Measurements from ENCODE around the gene LCK. TPM values are rescaled to one million over a fixed set of nuclear protein-coding genes. Genes with fewer than 3 reads are reported as not detected.

Gene LCK
- polyA plus RNA-seq, 1 donor from 2014 or later: not detected

- no peaks in the 10 kb centered on the region for H3K79me2 ChIP-seq (replicated peaks; ENCODE audit: insufficient read depth, low read length)
- TF ChIP-seq MXI1 (conservative IDR thresholded peaks at IDR 0.05; ENCODE audit: poor library complexity, severe bottlenecking) (no peak), SMC3 (conservative IDR thresholded peaks at IDR 0.05; ENCODE audit: poor library complexity) (no peak), EZH2 (IDR thresholded peaks at IDR 0.05; ENCODE audit: borderline replicate concordance, insufficient read depth, low read length, poor library complexity, severe bottlenecking) (no peak), TAF1 (IDR thresholded peaks at IDR 0.05; ENCODE audit: low read depth) (no peak), RAD21 (conservative IDR thresholded peaks at IDR 0.05) (no peak), REST (IDR thresholded peaks at IDR 0.05; ENCODE audit: borderline replicate concordance) (no peak), POLR2AphosphoS5 (IDR thresholded peaks at IDR 0.05) (no peak), EP300 (conservative IDR thresholded peaks at IDR 0.05; ENCODE audit: poor library complexity, severe bottlenecking) (no peak), CTCF (IDR thresholded peaks at IDR 0.05; ENCODE audit: poor library complexity, severe bottlenecking) (no peak)
- H3K9ac ChIP-seq (ENCODE audit: low read length): no peak overlapping the region
- H3K4me2 ChIP-seq (ENCODE audit: low read length): no peak overlapping the region
- H3K9me2 ChIP-seq (ENCODE audit: insufficient read depth, low read length): no peaks in the 10 kb centered on the region
- no peak overlapping the region for H3K27ac ChIP-seq (ENCODE audit: low read length)
- H3K36me3 ChIP-seq (ENCODE audit: insufficient read depth, low read length): no peaks in the 10 kb centered on the region
- H2AFZ ChIP-seq (ENCODE audit: low read depth, low read length): no peak overlapping the region
- H4K20me1 ChIP-seq (ENCODE audit: insufficient read depth): no peaks in the 10 kb centered on the region
- no peaks in the 10 kb centered on the region for H3K27me3 ChIP-seq (ENCODE audit: insufficient read depth, low read depth, low read length)
- no peaks in the 10 kb centered on the region for H3K9me3 ChIP-seq (ENCODE audit: low read length)
- no peaks in the 10 kb centered on the region for H3F3A ChIP-seq (ENCODE audit: insufficient read depth, low read length, poor library complexity, severe bottlenecking)
- H3K4me3 ChIP-seq (ENCODE audit: low read length): no peak overlapping the region
Observed at GRCh38 chr1:32269744-32270143, 18.7 kb downstream of the LCK start.

DNA sequence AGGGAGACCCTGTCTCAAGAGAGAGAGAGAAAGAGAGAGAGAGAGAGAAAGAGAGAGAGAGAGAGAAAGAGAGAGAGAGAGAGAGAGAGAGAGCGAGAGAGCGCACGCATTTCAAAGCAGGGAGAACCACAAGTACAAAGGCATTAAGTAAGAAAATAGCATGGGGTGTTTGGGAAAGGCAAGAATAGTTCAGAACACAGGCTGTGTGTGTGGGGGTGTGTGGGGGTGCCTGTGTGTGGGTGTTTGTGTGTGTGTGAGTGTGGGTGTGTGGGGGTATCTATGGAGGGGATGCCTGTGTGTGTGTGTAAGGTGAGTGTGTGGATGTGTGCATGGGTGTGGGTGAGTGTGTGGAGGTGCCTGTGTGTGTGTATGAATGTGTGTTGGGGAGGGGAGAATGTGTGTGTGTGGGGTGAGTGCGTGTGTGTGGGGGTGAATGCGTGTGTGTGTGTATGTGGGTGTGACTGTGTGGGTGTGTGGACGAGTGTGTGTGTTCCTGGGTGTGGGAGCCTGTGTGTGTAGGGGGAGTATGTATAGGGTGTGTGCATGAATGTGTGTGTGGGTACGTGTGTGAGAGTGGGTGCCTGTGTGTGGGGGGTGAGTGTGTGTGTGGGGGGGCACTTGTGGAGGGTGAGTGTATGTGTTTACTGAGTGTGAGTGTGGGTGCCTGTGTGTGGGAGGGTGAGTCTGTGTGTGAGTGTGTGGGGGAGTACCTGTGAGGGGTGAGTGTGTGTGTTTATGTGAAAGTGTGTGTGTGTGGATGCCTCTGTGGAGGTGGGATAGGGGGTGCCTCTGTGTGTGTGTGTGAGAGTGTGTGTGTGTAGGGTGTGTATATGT lies 21.7 kb downstream of the LCK start:
- Histone ChIP-seq H3K27ac (ENCODE audit: low read length) (no peak overlapping the region), H3F3A (ENCODE audit: insufficient read depth, low read length, poor library complexity, severe bottlenecking) (no peaks in the 10 kb centered on the region)

More for the DNA sequence above, 21.7 kb downstream of the LCK start:
- H3K9me3 ChIP-seq (ENCODE audit: low read length): no peaks in the 10 kb centered on the region
- TF ChIP-seq EZH2 (IDR thresholded peaks at IDR 0.05; ENCODE audit: borderline replicate concordance, insufficient read depth, low read length, poor library complexity, severe bottlenecking) (no peak), SMC3 (conservative IDR thresholded peaks at IDR 0.05; ENCODE audit: poor library complexity) (no peak), CTCF (IDR thresholded peaks at IDR 0.05; ENCODE audit: poor library complexity, severe bottlenecking) (no peak), POLR2AphosphoS5 (IDR thresholded peaks at IDR 0.05) (no peak), TAF1 (IDR thresholded peaks at IDR 0.05; ENCODE audit: low read depth) (no peak), EP300 (conservative IDR thresholded peaks at IDR 0.05; ENCODE audit: poor library complexity, severe bottlenecking) (no peak), REST (IDR thresholded peaks at IDR 0.05; ENCODE audit: borderline replicate concordance) (no peak), MXI1 (conservative IDR thresholded peaks at IDR 0.05; ENCODE audit: poor library complexity, severe bottlenecking) (no peak), RAD21 (conservative IDR thresholded peaks at IDR 0.05) (no peak)
- H2AFZ ChIP-seq (ENCODE audit: low read depth, low read length): no peak overlapping the region
- H3K27me3 ChIP-seq (ENCODE audit: insufficient read depth, low read depth, low read length): no peaks in the 10 kb centered on the region
- no peaks in the 10 kb centered on the region for H4K20me1 ChIP-seq (ENCODE audit: insufficient read depth)
- no peaks in the 10 kb centered on the region for H3K36me3 ChIP-seq (ENCODE audit: insufficient read depth, low read length)
- no peak overlapping the region for H3K4me3 ChIP-seq (ENCODE audit: low read length)
- no peak overlapping the region for H3K4me2 ChIP-seq (ENCODE audit: low read length)
- H3K79me2 ChIP-seq (replicated peaks; ENCODE audit: insufficient read depth, low read length): no peaks in the 10 kb centered on the region
- H3K9me2 ChIP-seq (ENCODE audit: insufficient read depth, low read length): no peaks in the 10 kb centered on the region
- no peak overlapping the region for H3K9ac ChIP-seq (ENCODE audit: low read length)
